Smooth muscle cell (in vitro differentiated cells): ENCODE data around the gene TRIM49C. TPM values are rescaled to one million over a fixed set of nuclear protein-coding genes. Genes with fewer than 3 reads are reported as not detected.

ENCODE experiments used
- polyA plus RNA-seq: library from polyadenylated mRNA; unstranded; fragments of >200 nt; fragmentation: Nextera tagmentation; extraction: Ambion mirVana; gene quantifications from 2 replicates; pipeline ENCODE4 v1.2.1, GENCODE V29; 2016
- small RNA-seq: library from RNA; depleted of rRNA; stranded (forward); fragments of <200 nt; gene quantifications from one replicate; pipeline ENCODE3, GENCODE V24; 2014
- total RNA-seq: library from RNA; depleted of rRNA; stranded (reverse); fragments of >200 nt; gene quantifications from 2 replicates; pipeline ENCODE4 v1.2.3, GENCODE V29; 2014

Gene TRIM49C
- total and polyA plus RNA-seq, 2 experiments from 2014 or later, result not detected

Small RNAs within 50 kb of the gene (small RNA-seq; reads per million reads assigned to genes)
- gene AP000827.1, result not detected

Other genes with a start within 250 kb of the TRIM49C start
- not detected in 2 replicates for gene TRIM49, start 222.5 kb upstream of the TRIM49C start, total RNA-seq
- gene TRIM49, start 222.5 kb upstream of the TRIM49C start, polyA plus RNA-seq, result not detected in 2 replicates
- not detected in 2 replicates for gene TRIM64B, start 152.6 kb upstream of the TRIM49C start, total RNA-seq
- gene TRIM64B, start 152.6 kb upstream of the TRIM49C start, polyA plus RNA-seq, result 0.06 TPM in 1 of 2 replicates, not detected in the other
- gene TRIM49D1, start 108.9 kb upstream of the TRIM49C start, total RNA-seq, result not detected in 2 replicates
- not detected in 2 replicates for gene TRIM49D1, start 108.9 kb upstream of the TRIM49C start, polyA plus RNA-seq
- not detected in 2 replicates for gene TRIM49D2, start 107.0 kb upstream of the TRIM49C start, total RNA-seq
- not detected in 2 replicates for gene TRIM49D2, start 107.0 kb upstream of the TRIM49C start, polyA plus RNA-seq
- gene TRIM64, start 65.1 kb upstream of the TRIM49C start, total RNA-seq, result not detected in 2 replicates
- gene TRIM64, start 65.1 kb upstream of the TRIM49C start, polyA plus RNA-seq, result not detected in 2 replicates
- gene UBTFL1, start 54.8 kb downstream of the TRIM49C start, total RNA-seq, result not detected in 2 replicates
- not detected in 2 replicates for gene UBTFL1, start 54.8 kb downstream of the TRIM49C start, polyA plus RNA-seq
- 4.8 and 9.6 TPM in 2 replicates for gene NAALAD2, start 103.6 kb downstream of the TRIM49C start, total RNA-seq
- gene NAALAD2, start 103.6 kb downstream of the TRIM49C start, polyA plus RNA-seq, result 1.3 and 2.6 TPM in 2 replicates
- 62.4 and 79.2 TPM in 2 replicates for gene CHORDC1, start 191.9 kb downstream of the TRIM49C start, total RNA-seq
- 22.3 and 23.0 TPM in 2 replicates for gene CHORDC1, start 191.9 kb downstream of the TRIM49C start, polyA plus RNA-seq